Central memory CD8-positive, alpha-beta T cell (primary cell): ENCODE data around the gene CDX2.
A peak's percentile ranks its signal among the peaks of the same experiment; 100 is the strongest.
"Not testable (repeated sequence)": the region's sequence is repeated elsewhere in the genome, so short reads cannot be mapped to it uniquely, and the experiment has no call there.

Experiments used
- ATAC-seq: fragments of 150-1000 bp; cut with Tn5 transposase; replicated peaks from 2 replicates; pipeline ENCODE4 v1.10.0; 2022; ENCODE audit warnings: mild to moderate bottlenecking, moderate FRiP score, moderate number of reproducible peaks; ENCODE audit not compliant: poor library complexity, severe bottlenecking; ENCODE audit errors: extremely low read depth
- DNase-seq, 2 donors: peaks; one replicate each; pipeline ENCODE4 v3.0.0; 2021; ENCODE audit warnings: low spot score in 2 of 2
- H3K27ac Mint-ChIP-seq: one replicate; pipeline ENCODE4 v1.8.0; 2022; ENCODE audit warnings: low read depth, mild to moderate bottlenecking, moderate library complexity, mixed read lengths
- H3K27me3 Mint-ChIP-seq: one replicate; pipeline ENCODE4 v1.8.0; 2022; ENCODE audit warnings: mixed read lengths
- H3K36me3 Mint-ChIP-seq: one replicate; pipeline ENCODE4 v1.8.0; 2022; ENCODE audit warnings: mild to moderate bottlenecking, moderate library complexity, mixed read lengths; ENCODE audit not compliant: insufficient read depth
- H3K4me1 Mint-ChIP-seq: one replicate; pipeline ENCODE4 v1.8.0; 2022; ENCODE audit warnings: mixed read lengths
- H3K4me3 Mint-ChIP-seq: one replicate; pipeline ENCODE4 v1.8.0; 2022; ENCODE audit warnings: mild to moderate bottlenecking, moderate library complexity, mixed read lengths
- H3K9me3 Mint-ChIP-seq: one replicate; pipeline ENCODE4 v1.8.0; 2022; ENCODE audit warnings: mixed read lengths

The CDX2 gene, protein sequence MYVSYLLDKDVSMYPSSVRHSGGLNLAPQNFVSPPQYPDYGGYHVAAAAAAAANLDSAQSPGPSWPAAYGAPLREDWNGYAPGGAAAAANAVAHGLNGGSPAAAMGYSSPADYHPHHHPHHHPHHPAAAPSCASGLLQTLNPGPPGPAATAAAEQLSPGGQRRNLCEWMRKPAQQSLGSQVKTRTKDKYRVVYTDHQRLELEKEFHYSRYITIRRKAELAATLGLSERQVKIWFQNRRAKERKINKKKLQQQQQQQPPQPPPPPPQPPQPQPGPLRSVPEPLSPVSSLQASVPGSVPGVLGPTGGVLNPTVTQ

DNA sequence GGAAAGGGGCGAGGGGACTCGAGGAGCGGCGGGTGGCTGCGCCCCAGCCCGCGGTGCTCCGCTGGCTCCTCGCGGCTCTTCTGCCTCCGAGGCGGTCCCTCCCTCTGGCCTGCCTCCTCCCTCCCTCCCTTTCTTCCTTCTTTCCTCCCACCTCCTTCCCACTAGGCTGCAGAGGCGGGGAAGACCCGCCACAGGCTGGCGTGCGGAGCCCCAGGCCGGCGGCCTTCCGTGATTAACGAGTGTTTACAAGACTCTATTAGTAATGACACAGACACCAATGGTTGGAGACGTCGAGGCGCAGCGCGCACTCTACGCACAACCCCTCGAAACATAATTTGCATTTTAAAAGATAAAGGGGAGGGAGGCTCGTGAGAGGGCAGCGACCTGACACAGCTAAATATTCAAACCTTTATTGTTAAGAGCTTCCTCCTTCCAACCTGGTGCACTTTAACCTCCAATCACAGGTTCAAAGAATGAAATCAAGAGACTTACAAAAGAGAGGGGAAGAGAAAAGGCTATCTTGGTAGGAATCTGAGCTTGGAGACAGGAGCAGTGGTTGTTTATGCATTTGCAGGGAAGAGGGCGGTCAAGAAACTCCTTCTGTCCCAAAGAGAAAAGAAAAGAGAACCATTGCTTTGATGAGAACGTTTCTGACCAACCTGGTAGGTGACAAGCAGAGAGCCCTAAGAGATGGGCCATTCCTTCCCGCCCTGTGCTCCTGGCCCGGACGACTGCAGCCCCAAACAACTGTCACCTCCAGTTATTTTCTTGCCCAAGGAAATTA is at the start of gene CDX2:
Gene CDX2, minus strand, starts transcription at position 234 of the 784 bp plus-strand sequence. CDS start 309 bp downstream, outside the sequence.
- ATAC-seq (no peak), DNase-seq (no peak)
- Mint-ChIP-seq H3K4me1 (peaks cover 8% of the 10 kb centered on the region), H3K36me3 (peaks cover 2% of the 10 kb centered on the region), H3K27ac (no peak within 1 kb of the TSS), H3K27me3 (peaks cover 89% of the 10 kb centered on the region), H3K4me3 (peak within 1 kb of the TSS; percentile 29), H3K9me3 (no peaks in the 10 kb centered on the region)

DNA sequence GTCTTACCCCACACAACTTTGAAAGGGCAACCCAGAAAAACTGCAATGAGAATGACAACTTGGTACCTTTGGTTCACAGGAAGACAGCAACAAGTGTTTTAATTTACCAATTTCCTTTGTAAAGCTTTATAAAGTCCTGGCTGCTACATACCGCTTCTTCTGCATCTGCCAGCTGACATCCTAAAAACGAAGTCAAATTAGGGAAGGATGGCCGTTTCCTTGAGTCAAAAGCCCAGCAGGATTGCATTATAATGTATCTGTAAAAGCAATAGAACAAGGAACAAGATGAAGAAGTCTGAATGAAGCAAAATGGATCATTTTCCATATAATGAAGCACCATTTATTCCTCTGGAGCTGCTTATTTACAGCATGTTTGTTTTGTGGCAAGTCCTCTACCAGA is 45.2 kb upstream of the CDX2 start:
- H3K36me3 Mint-ChIP-seq: no peaks in the 10 kb centered on the region
- H3K9me3 Mint-ChIP-seq: no peaks in the 10 kb centered on the region
- H3K27ac Mint-ChIP-seq: no peak overlapping the region
- H3K27me3 Mint-ChIP-seq: peaks cover 65% of the 10 kb centered on the region
- no peak overlapping the region for H3K4me3 Mint-ChIP-seq
- H3K4me1 Mint-ChIP-seq: peaks cover 5% of the 10 kb centered on the region
- DNase-seq (no peak), ATAC-seq (no peak)

DNA sequence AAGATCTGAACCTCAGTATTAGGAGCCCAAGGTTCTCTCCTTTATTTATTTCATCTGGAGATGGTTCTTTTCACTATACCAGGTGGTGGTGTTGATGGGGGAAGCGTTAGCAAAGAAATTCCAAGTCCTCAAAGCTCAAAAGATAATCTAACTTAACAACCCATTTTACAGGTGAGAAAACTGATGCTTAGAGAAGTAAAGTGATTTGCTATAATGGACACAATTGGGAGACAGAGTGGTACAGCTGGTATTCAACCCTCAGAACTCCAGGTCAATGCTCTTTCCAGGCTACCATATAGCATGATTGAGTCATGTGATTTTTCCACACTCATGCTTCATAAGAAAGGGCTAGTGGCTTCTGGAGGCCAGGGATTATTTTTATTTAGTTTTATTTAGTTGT is 44.4 kb upstream of the CDX2 start:
- DNase-seq (no peak), ATAC-seq (no peak)
- Mint-ChIP-seq H3K4me1 (peaks cover 5% of the 10 kb centered on the region), H3K36me3 (no peaks in the 10 kb centered on the region), H3K27me3 (peaks cover 59% of the 10 kb centered on the region), H3K9me3 (no peaks in the 10 kb centered on the region), H3K4me3 (no peak overlapping the region), H3K27ac (no peak overlapping the region)

DNA sequence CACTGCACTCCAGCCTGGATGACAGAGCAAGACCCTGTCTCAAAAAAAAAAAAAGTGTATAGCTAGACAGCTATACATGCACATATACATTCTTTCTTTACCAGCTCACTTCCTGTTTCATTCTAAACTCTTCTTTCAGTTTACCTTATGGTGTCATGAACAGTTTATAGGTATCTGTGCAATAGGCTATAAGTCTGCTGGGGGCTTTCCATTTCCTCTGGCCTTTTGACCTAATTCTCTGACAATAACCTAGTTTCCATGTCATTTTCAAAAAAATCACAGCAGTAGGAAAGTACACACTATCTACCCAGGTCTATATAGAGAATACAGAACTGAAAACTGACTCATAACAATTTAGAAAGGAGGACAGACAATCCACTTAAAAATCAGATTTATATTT is 43.8 kb upstream of the CDX2 start:
- Mint-ChIP-seq H3K27me3 (peaks cover 59% of the 10 kb centered on the region), H3K9me3 (no peaks in the 10 kb centered on the region), H3K36me3 (no peaks in the 10 kb centered on the region), H3K4me3 (no peak overlapping the region), H3K4me1 (peaks cover 5% of the 10 kb centered on the region), H3K27ac (no peak overlapping the region)
- DNase-seq (no peak), ATAC-seq (no peak)

DNA sequence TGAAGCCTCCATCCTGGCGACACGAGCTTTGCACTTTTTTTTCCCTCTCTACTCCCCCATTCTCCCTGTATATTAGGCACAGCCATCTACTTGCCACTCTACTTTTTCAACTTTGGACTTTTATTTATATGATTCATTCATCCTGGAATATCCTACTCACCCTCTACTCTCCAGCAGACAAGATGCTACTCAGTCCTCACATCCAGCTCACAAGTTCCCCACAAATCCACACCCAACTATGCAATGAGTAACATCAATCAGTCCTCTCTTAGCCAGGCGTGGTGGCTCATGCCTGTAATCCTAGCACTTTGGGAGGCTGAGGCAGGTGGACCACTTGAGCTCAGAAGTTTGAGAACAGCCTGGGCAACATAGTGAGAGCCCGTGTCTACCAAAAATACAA is 43.3 kb upstream of the CDX2 start:
- no peak for ATAC-seq
- H3K27me3 Mint-ChIP-seq: peaks cover 59% of the 10 kb centered on the region

DNA sequence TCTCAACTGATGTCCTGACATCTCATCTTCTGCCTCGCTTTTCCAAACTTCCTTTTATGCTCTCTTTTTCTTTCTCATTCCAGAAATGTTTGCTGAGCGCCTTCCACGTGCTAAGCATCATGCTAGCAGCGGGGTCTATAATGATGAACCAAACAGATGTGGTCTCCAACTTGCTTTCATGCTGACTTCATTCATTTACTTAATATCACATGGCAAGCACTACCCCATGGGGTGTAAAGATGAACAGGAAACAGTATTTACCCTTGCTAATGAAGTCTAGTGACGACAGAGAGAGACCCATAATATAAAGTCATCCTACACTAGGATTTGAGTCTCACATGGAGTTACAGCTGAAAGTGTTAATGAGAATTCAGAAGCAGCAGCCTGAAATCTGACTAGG is 40.9 kb upstream of the CDX2 start:
- H3K27me3 Mint-ChIP-seq: peaks cover 53% of the 10 kb centered on the region
- DNase-seq: no peak
- H3K27ac Mint-ChIP-seq: no peak overlapping the region
- peaks cover 1% of the 10 kb centered on the region for H3K36me3 Mint-ChIP-seq
- no peaks in the 10 kb centered on the region for H3K9me3 Mint-ChIP-seq
- H3K4me3 Mint-ChIP-seq: no peak overlapping the region
- peaks cover 5% of the 10 kb centered on the region for H3K4me1 Mint-ChIP-seq
- no peak for ATAC-seq

More for the DNA sequence above, 43.3 kb upstream of the CDX2 start:
- no peak for DNase-seq
- H3K4me3 Mint-ChIP-seq: no peak overlapping the region
- peaks cover 5% of the 10 kb centered on the region for H3K4me1 Mint-ChIP-seq
- H3K36me3 Mint-ChIP-seq: no peaks in the 10 kb centered on the region
- no peaks in the 10 kb centered on the region for H3K9me3 Mint-ChIP-seq
- no peak overlapping the region for H3K27ac Mint-ChIP-seq

DNA sequence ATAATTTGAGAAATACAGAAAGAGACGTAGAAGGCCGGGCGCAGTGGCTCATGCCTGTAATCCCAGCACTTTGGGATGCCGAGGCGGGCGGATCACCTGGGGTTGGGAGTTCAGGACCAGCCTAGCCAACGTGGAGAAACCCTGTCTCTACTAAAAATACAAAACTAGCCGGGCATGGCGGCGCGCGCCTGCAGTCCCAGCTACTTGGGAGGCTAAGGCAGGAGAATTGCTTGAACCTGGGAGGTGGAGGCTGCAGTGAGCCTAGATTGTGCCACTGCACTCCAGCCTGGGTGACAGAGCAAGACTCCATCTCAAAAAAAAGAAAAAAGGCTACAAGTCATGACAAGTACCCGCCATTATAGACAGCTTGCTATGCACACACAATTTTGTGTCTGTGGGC is 35.9 kb upstream of the CDX2 start:
- DNase-seq, H3K27ac Mint-ChIP-seq, H3K36me3 Mint-ChIP-seq, H3K9me3 Mint-ChIP-seq, ATAC-seq, H3K27me3 Mint-ChIP-seq, H3K4me3 Mint-ChIP-seq, H3K4me1 Mint-ChIP-seq: not testable (repeated sequence)

DNA sequence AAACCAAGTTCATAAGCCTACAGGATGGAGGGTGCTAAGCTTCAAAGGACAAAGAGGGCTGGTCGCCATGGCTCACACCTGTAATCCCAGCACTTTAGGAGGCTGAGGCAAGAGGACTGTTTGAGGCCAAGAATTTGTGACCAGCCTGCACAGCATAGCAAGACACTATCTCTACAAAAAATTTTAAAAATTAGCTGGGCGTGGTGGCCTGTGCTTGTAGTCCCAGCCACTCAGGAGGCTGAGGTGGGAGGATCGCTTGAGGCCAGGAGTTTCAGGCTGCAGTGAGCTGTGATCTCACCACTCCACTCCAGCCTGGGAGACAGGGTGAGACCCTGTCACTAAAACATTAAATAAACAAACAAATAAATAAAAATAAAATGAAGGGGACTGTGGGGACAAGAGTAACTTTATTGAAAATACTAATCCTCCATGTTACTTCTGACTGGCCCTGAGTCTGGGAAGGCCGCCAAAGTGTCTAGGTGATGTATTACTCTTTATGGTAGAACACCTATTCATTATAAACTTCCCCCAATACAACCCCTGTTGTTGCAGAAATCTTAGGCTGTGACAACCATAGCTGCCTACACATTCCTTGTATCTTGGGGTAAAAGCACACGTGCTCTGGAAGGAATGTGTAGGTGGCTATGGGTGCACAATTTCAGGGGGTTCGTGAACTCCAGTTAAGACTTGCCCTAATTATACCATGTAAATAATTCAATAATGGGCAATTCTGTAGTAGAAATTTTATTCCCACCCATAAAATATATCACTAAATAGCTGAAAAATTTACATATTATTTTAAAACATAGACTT is 34.0 kb upstream of the CDX2 start:
- Mint-ChIP-seq H3K27ac (no peak overlapping the region), H3K4me1 (no peaks in the 10 kb centered on the region), H3K4me3 (no peak overlapping the region), H3K27me3 (no peaks in the 10 kb centered on the region), H3K36me3 (peaks cover 1% of the 10 kb centered on the region), H3K9me3 (no peaks in the 10 kb centered on the region)
- no peak for ATAC-seq
- no peak for DNase-seq

DNA sequence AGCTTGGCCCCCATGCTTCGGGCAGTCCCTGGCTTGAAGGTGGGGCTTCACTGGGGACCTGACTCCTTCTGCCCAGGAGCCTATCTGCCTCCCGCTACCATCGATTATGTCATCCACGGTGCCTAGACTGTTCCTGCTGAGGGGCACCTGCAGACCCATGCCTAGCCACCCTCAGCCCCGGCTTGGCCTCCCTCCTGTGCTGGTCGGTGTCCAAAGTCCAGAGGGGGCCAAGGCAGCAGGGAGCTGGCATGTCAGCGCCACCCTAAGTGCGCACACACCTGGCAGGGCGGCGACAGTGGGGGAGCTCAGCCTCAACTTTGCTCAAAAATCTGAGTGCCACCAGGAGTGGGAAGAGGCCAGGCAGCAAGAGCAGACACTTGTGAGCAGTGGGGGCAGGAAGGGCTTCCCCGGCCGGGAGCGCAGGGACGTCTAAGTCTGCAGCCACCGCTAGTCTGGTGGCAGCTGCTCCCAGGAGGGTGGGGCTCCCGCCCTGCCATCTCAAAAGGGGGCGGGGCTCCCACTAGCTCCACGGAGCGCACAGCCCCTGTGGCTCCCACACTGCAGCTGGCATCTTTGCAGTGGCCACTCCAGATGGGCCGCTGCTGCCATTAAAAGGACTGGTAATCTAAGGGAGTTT is 32.8 kb upstream of the CDX2 start:
- Mint-ChIP-seq H3K36me3 (peaks cover 1% of the 10 kb centered on the region), H3K4me3 (no peak overlapping the region), H3K4me1 (no peaks in the 10 kb centered on the region), H3K9me3 (no peaks in the 10 kb centered on the region), H3K27ac (no peak overlapping the region), H3K27me3 (no peaks in the 10 kb centered on the region)
- no peak for DNase-seq
- no peak for ATAC-seq

DNA sequence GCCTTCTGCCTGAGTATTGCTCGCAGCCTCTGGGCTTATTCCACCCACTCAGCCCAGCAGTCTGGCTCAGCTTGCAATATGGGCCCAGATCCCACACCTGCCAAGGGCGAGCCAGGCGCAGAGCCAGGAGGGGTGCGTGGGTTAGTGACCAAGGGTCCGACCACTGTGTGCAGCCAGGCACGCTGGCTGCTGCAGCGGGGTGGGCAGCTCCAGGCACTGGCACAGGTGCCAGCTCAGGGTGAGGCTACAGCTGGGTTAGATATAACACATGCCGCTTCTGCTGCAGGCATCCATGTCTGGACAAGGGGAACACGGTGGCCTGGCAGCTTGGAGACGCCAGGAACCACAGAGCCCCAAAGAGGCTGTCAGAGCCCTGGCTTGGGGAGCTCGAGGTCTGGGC is 31.9 kb upstream of the CDX2 start:
- H3K4me1 Mint-ChIP-seq: no peaks in the 10 kb centered on the region
- H3K27ac Mint-ChIP-seq: no peak overlapping the region
- no peaks in the 10 kb centered on the region for H3K36me3 Mint-ChIP-seq
- no peaks in the 10 kb centered on the region for H3K27me3 Mint-ChIP-seq
- no peaks in the 10 kb centered on the region for H3K9me3 Mint-ChIP-seq
- ATAC-seq: no peak
- no peak overlapping the region for H3K4me3 Mint-ChIP-seq
- DNase-seq: no peak

DNA sequence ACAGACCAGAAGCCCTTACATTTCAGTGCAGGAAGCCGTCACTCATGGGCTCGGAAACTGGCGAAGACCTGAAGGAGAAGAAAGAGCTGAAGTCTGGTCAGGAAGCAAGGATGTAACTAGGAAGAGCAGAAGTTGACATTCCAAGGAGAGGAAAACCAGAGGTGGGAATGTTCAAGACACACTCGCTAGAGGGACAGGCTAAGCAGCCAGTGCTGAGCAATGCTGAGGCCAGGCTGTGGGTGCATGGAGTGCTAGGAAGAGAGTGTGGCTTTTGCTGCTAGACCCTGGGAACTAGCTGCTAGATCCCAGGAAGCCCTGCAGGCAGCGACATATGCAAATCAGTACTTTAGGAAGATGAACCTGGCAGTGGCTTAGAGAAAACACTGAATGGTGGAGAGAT is 31.5 kb upstream of the CDX2 start:
- DNase-seq (no peak), ATAC-seq (no peak)
- no peak overlapping the region for H3K4me3 Mint-ChIP-seq
- H3K27me3 Mint-ChIP-seq: no peaks in the 10 kb centered on the region
- H3K4me1 Mint-ChIP-seq: no peaks in the 10 kb centered on the region
- no peaks in the 10 kb centered on the region for H3K36me3 Mint-ChIP-seq
- no peaks in the 10 kb centered on the region for H3K9me3 Mint-ChIP-seq
- no peak overlapping the region for H3K27ac Mint-ChIP-seq

DNA sequence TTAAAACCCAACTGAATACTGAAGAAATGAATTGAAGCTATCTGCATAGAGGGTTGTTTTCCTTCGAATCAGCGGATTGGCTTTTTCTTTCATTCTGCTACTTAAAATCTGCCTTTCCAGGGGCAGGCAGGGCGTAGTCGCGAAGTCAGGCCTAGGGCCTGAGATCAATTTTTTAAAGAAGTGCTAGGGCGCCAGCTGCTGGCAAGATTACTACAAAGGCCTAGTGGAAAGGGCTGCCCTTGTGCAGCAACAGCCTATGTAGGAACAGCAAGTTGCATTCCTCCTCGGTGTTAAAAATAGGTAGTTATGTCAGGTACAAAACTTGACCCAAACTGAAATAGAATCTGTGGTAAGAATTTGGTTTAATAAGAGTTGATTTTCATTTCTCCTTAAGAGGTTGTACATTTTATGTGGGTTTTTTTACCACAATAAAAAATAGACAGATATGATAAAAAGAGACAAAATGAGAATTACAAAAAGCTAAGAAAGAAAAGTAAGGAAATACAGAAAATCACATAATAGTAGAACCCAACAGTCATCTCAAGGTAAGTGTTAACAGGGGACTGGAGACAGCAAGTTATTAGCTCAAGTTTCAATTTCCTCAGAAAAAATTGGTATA is 28.9 kb upstream of the CDX2 start:
- ATAC-seq (no peak), DNase-seq (no peak)
- no peaks in the 10 kb centered on the region for H3K27me3 Mint-ChIP-seq
- no peaks in the 10 kb centered on the region for H3K4me1 Mint-ChIP-seq
- no peak overlapping the region for H3K4me3 Mint-ChIP-seq
- H3K9me3 Mint-ChIP-seq: no peaks in the 10 kb centered on the region
- H3K36me3 Mint-ChIP-seq: no peaks in the 10 kb centered on the region
- no peak overlapping the region for H3K27ac Mint-ChIP-seq
